ENCODE data around the gene SUCLG1.

DNA sequence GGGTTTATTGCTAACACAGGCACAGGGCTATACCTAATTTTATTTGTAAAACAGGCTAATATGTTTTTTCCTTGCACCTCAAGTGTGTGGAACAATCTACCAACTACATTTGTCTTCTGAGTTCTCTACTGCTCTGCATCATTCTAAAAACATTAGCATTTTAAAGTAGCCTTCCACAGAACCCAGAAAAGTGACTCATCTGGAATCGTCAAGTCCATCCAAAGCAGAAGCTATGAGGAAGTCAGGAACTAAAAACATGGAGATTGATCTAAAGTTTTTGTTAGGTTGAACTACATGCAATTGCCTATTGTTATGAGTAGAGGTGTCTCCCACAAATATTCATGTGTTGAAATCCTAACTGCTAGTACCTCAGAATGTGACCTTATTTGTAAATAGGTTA is 70.9 kb downstream of the SUCLG1 start:
- TF ChIP-seq, protein P1, sequence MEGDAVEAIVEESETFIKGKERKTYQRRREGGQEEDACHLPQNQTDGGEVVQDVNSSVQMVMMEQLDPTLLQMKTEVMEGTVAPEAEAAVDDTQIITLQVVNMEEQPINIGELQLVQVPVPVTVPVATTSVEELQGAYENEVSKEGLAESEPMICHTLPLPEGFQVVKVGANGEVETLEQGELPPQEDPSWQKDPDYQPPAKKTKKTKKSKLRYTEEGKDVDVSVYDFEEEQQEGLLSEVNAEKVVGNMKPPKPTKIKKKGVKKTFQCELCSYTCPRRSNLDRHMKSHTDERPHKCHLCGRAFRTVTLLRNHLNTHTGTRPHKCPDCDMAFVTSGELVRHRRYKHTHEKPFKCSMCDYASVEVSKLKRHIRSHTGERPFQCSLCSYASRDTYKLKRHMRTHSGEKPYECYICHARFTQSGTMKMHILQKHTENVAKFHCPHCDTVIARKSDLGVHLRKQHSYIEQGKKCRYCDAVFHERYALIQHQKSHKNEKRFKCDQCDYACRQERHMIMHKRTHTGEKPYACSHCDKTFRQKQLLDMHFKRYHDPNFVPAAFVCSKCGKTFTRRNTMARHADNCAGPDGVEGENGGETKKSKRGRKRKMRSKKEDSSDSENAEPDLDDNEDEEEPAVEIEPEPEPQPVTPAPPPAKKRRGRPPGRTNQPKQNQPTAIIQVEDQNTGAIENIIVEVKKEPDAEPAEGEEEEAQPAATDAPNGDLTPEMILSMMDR (IDR thresholded peaks at IDR 0.05) = no peak
- TF ChIP-seq POLR2AphosphoS5 (IDR thresholded peaks at IDR 0.05; ENCODE audit: low read depth, low read length) = no peak
- TF ChIP-seq, protein P2, sequence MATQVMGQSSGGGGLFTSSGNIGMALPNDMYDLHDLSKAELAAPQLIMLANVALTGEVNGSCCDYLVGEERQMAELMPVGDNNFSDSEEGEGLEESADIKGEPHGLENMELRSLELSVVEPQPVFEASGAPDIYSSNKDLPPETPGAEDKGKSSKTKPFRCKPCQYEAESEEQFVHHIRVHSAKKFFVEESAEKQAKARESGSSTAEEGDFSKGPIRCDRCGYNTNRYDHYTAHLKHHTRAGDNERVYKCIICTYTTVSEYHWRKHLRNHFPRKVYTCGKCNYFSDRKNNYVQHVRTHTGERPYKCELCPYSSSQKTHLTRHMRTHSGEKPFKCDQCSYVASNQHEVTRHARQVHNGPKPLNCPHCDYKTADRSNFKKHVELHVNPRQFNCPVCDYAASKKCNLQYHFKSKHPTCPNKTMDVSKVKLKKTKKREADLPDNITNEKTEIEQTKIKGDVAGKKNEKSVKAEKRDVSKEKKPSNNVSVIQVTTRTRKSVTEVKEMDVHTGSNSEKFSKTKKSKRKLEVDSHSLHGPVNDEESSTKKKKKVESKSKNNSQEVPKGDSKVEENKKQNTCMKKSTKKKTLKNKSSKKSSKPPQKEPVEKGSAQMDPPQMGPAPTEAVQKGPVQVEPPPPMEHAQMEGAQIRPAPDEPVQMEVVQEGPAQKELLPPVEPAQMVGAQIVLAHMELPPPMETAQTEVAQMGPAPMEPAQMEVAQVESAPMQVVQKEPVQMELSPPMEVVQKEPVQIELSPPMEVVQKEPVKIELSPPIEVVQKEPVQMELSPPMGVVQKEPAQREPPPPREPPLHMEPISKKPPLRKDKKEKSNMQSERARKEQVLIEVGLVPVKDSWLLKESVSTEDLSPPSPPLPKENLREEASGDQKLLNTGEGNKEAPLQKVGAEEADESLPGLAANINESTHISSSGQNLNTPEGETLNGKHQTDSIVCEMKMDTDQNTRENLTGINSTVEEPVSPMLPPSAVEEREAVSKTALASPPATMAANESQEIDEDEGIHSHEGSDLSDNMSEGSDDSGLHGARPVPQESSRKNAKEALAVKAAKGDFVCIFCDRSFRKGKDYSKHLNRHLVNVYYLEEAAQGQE (IDR thresholded peaks at IDR 0.05; ENCODE audit: insufficient read depth in 1 of 2, low read depth in 2 of 2, low read length in 1 of 2) = no peak
- TF ChIP-seq SIN3A (IDR thresholded peaks at IDR 0.05; ENCODE audit: borderline replicate concordance, insufficient read depth, low read depth, low read length) = no peak
- TF ChIP-seq TCF7L2 (IDR thresholded peaks at IDR 0.05; ENCODE audit: low read depth, low read length) = no peak
